ENCODE measurements around the gene SVIL. TPM values are rescaled to one million over a fixed set of nuclear protein-coding genes. Genes with fewer than 3 reads are reported as not detected.
"Not testable (repeated sequence)": the region's sequence is repeated elsewhere in the genome, so short reads cannot be mapped to it uniquely, and the experiment has no call there.

SVIL gene
- total RNA-seq, 1 donor from 2014 or later, result 118 TPM

GRCh38 chr10:29615195-29615594 lies 19.6 kb downstream of the SVIL start:
- Histone ChIP-seq H3K9me3 (no peaks in the 10 kb centered on the region), H3K27ac (no peak overlapping the region), H3K4me3 (no peak overlapping the region), H3K4me1 (peaks cover 35% of the 10 kb centered on the region), H3K27me3 (ENCODE audit: low read depth) (no peaks in the 10 kb centered on the region), H3K36me3 (no peaks in the 10 kb centered on the region)
- ATAC-seq (no peak), DNase-seq (no peak)
- intact Hi-C loops (cut with DNase I), result no loop called here
- TF ChIP-seq, protein P1, sequence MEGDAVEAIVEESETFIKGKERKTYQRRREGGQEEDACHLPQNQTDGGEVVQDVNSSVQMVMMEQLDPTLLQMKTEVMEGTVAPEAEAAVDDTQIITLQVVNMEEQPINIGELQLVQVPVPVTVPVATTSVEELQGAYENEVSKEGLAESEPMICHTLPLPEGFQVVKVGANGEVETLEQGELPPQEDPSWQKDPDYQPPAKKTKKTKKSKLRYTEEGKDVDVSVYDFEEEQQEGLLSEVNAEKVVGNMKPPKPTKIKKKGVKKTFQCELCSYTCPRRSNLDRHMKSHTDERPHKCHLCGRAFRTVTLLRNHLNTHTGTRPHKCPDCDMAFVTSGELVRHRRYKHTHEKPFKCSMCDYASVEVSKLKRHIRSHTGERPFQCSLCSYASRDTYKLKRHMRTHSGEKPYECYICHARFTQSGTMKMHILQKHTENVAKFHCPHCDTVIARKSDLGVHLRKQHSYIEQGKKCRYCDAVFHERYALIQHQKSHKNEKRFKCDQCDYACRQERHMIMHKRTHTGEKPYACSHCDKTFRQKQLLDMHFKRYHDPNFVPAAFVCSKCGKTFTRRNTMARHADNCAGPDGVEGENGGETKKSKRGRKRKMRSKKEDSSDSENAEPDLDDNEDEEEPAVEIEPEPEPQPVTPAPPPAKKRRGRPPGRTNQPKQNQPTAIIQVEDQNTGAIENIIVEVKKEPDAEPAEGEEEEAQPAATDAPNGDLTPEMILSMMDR (IDR thresholded peaks at IDR 0.05), result no peak

DNA sequence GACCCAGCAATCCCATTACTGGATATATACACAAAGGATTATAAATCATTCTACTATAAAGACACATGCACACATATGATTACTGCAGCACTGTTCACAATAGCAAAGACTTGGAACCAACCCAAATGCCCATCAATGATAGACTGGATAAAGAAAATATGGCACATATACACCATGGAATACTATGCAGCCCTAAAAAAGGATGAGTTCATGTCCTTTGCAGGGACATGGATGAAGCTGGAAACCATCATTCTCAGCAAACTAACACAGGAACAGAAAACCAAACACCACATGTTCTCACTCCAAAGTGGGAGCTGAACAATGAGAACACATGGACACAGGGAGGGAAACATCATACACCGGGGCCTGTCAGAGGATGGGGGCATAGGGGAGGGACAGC lies 20.5 kb downstream of the SVIL start:
- H3K4me1 ChIP-seq, result peaks cover 28% of the 10 kb centered on the region
- H3K27ac ChIP-seq; DNase-seq; intact Hi-C loops (cut with DNase I); H3K27me3 ChIP-seq (ENCODE audit: low read depth); H3K4me3 ChIP-seq; H3K9me3 ChIP-seq; H3K36me3 ChIP-seq; ATAC-seq: not testable (repeated sequence)

DNA sequence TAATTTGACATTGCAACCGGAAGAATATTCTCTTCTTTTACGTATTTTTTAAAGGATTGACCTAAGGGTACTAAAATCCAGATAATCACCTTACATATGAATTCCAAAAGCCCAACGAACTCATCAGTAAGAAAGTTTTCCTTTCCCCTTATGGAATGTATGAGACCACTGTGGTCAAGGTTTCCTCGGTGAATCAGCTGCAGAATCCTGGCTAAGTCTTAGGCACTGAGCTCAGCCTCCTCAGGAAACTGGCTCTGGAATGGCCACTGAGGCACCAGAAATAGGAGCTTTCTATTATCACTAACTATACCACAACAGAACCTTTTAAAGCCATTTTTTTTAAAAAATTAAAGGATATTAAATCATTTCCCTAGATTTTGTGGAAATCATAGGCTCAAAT lies 21.0 kb downstream of the SVIL start:
- Histone ChIP-seq H3K4me3 (no peak overlapping the region), H3K27ac (no peak overlapping the region), H3K4me1 (peaks cover 23% of the 10 kb centered on the region), H3K36me3 (no peaks in the 10 kb centered on the region), H3K27me3 (ENCODE audit: low read depth) (no peaks in the 10 kb centered on the region), H3K9me3 (no peaks in the 10 kb centered on the region)
- DNase-seq (no peak), ATAC-seq (no peak)
- TF ChIP-seq, protein P1 (IDR thresholded peaks at IDR 0.05), result no peak
- intact Hi-C loops (cut with DNase I), result no loop called here

DNA sequence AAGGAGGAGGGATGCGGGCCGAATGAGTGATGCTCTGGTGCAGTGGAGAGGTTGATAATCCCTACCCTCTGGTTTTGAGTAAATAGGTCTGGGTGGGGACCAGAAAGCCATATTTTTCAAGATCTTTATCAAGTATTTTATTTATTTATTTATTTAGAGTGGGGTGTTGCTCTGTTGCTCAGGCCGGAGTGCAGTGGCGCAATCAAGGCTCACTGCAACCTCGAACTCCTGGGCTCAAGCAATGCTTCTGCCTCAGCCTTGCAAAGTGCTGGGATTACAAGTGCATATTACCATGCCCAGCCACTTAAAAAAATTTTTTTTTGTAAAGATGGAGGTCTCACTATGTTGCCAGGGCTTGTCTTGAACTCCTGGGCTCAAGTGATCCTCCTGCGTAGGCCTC lies 21.6 kb downstream of the SVIL start:
- Histone ChIP-seq H3K36me3 (no peaks in the 10 kb centered on the region), H3K9me3 (no peaks in the 10 kb centered on the region), H3K4me1 (peaks cover 17% of the 10 kb centered on the region), H3K27ac (no peak overlapping the region), H3K27me3 (ENCODE audit: low read depth) (no peaks in the 10 kb centered on the region), H3K4me3 (no peak overlapping the region)
- intact Hi-C loops (cut with DNase I), result no loop called here
- ATAC-seq, result no peak
- TF ChIP-seq, protein P1 (IDR thresholded peaks at IDR 0.05), result no peak
- no peak for DNase-seq

GRCh38 chr10:29612657-29613056 lies 22.1 kb downstream of the SVIL start:
- no peak overlapping the region for H3K4me3 ChIP-seq
- no peaks in the 10 kb centered on the region for H3K36me3 ChIP-seq
- TF ChIP-seq, protein P1 (IDR thresholded peaks at IDR 0.05), result no peak
- no peaks in the 10 kb centered on the region for H3K9me3 ChIP-seq
- DNase-seq (no peak), ATAC-seq (no peak)
- intact Hi-C loops (cut with DNase I), result no loop called here
- peaks cover 11% of the 10 kb centered on the region for H3K4me1 ChIP-seq
- H3K27me3 ChIP-seq (ENCODE audit: low read depth), result no peaks in the 10 kb centered on the region
- H3K27ac ChIP-seq, result no peak overlapping the region

GRCh38 chr10:29611781-29612381 lies 22.9 kb downstream of the SVIL start:
- Histone ChIP-seq H3K27ac (no peak overlapping the region), H3K36me3 (no peaks in the 10 kb centered on the region), H3K4me3 (no peak overlapping the region), H3K27me3 (ENCODE audit: low read depth) (no peaks in the 10 kb centered on the region), H3K9me3 (no peaks in the 10 kb centered on the region), H3K4me1 (peaks cover 10% of the 10 kb centered on the region)
- TF ChIP-seq, protein P1 (IDR thresholded peaks at IDR 0.05), result no peak
- DNase-seq, result no peak
- intact Hi-C loops (cut with DNase I), result no loop called here
- ATAC-seq, result no peak

Measured in lower lobe of right lung (tissue), 2 donors.